WI38 (cell line): ENCODE data around the gene TIMMDC1.

Experiments
- H3K4me3 ChIP-seq: 2 replicates; pipeline ENCODE4 v1.5.1; 2011; ENCODE audit warnings: low read depth, mild to moderate bottlenecking, control low read depth, low read length
- TF ChIP-seq, protein P1 (sequence below): IDR thresholded peaks from 2 replicates; pipeline ENCODE4 v1.5.1; 2012; ENCODE audit warnings: low read depth, mild to moderate bottlenecking, control low read depth, low read length

The TIMMDC1 gene

DNA sequence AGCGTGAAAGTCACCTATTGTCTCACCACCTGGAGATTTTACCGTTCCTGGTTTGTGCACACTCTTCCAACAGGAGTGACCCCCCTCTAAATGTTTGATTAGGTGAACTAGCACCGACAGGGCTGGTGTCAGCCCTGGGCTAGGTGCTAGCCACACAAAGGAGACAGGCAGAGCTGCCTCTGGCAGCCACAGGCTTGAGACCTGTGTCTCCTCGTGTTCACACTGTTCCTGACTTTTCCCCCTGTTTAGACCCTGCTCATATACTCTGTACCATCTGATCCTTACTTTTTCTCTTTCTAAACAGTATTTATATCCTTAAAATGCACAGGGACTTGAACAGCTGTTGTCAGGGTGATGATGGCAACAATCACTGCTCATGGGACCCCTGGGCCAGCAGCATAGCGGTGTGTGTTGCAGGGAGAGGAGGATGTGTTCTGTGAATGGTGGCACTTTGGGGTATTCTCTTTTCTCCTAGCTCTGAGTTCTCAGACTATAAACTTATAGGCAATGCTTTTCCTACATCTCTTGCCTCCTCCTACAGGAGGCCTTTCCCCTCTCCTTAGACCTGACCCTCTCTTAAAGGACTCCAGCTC, 55.6 kb downstream of the TIMMDC1 start:
- H3K4me3 ChIP-seq, result no peak overlapping the region
- TF ChIP-seq, protein P1, sequence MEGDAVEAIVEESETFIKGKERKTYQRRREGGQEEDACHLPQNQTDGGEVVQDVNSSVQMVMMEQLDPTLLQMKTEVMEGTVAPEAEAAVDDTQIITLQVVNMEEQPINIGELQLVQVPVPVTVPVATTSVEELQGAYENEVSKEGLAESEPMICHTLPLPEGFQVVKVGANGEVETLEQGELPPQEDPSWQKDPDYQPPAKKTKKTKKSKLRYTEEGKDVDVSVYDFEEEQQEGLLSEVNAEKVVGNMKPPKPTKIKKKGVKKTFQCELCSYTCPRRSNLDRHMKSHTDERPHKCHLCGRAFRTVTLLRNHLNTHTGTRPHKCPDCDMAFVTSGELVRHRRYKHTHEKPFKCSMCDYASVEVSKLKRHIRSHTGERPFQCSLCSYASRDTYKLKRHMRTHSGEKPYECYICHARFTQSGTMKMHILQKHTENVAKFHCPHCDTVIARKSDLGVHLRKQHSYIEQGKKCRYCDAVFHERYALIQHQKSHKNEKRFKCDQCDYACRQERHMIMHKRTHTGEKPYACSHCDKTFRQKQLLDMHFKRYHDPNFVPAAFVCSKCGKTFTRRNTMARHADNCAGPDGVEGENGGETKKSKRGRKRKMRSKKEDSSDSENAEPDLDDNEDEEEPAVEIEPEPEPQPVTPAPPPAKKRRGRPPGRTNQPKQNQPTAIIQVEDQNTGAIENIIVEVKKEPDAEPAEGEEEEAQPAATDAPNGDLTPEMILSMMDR, result no peak

DNA sequence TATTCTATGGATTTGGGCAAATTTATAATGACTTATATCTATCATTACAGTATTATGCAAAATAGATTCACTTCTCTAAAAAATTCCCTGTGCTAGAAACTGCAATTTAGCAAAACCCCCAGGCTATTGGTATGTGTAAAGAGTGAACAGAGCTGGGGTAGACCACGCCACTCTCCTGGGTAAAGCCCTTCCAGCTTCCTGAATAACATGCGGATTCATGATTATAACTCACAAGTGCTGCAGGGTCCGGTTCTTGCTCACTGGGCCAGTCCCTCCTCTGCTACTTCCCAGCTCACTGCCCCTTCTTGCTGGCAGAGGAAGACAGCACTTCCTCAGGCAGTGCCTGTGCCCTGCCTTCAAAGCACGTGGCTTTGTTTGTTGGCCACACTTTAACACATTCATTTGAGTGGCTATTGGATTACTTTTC, 57.0 kb downstream of the TIMMDC1 start:
- TF ChIP-seq, protein P1, result no peak
- H3K4me3 ChIP-seq, result no peak overlapping the region

DNA sequence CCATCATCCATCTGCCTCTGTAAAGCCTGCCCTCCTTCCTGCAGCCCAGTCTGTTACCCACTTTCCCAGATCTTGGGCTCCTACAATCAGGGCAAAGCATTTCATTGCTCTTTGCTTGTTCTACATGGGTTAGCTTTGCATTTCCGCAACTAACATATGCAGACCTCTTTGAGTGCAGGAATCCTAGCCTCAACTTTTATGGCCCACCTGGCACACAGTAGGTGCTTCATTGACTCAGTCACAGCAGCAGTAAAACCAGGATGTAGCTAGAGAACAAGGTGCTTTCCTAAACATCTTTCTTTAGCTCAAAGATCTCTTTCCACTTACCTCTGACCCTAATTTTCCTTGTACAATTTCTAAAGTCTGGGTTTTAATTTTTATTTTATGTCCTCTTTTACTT, 57.6 kb downstream of the TIMMDC1 start:
- TF ChIP-seq, protein P1, result no peak
- no peak overlapping the region for H3K4me3 ChIP-seq

- TF ChIP-seq, protein P1, result no peak
- H3K4me3 ChIP-seq, result no peak overlapping the region
These were observed 59.0 kb downstream of the TIMMDC1 start for GRCh38 chr3:119557192-119557876.

DNA sequence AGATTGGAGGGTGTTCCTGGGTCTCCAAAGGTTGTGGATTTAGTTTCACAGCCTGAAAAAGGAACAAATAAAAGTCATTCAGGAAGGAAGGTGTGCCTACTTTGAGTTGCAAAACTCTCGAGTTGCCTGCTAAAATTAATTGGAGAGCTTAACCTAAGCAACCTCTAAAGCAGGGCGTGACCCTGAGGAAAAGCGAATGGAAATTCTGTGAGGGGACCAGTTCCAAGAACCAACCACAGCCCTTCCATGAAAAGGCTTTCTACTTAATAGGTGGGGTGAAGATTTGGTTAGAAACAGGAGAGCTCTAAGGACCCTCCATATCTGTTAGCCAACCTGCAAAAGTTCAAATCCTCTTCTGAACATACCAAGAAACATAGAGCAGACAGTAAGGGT, 59.5 kb downstream of the TIMMDC1 start:
- no peak overlapping the region for H3K4me3 ChIP-seq
- TF ChIP-seq, protein P1, result no peak

GRCh38 chr3:119558626-119559317, 60.4 kb downstream of the TIMMDC1 start:
- no peak overlapping the region for H3K4me3 ChIP-seq
- TF ChIP-seq, protein P1, result no peak

DNA sequence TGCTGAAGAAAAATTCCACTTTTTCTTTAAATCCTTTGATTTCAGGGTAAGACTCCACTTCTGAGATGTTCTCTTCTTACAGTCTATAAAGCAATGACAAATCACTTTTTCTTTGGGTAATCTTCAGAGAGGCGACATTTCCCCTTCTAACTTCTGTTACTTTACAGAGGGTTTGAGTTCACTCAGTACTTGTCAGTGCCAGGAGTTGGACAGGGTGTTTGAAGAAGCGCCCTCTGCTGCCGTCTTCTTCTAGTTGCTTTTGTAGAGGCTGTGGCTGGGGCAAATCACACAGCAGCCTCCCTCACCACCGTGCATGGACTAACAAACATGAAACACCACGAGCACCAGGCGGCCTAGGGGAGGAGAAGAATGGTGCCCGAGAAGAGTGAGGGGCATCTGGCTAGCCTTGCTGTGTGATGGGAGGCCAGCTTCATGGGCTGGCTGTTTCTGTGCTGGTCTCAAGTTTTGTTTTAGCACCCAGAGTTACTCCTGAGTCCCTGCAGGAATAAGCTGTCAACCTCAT, 61.2 kb downstream of the TIMMDC1 start, which contains the start of gene CD80:
Gene CD80, minus strand, starts transcription at position 174 of the 523 bp plus-strand sequence. CDS start 1,886 bp downstream, outside the sequence.
- no peak within 1 kb of the TSS for H3K4me3 ChIP-seq
- TF ChIP-seq, protein P1, result no peak
